GM18508 (cell line): ENCODE measurements around the gene EHMT1.
"Not testable (repeated sequence)": the region's sequence is repeated elsewhere in the genome, so short reads cannot be mapped to it uniquely, and the experiment has no call there.

ENCODE experiments used
- ATAC-seq: cut with Tn5 transposase; IDR thresholded peaks from one replicate; pipeline ENCODE4 v1.9.1; 2021; ENCODE audit warnings: moderate number of reproducible peaks; ENCODE audit not compliant: insufficient read depth, unreplicated experiment

Gene EHMT1

GRCh38 chr9:137709411-137710101 is 90.8 kb downstream of the EHMT1 start:
- no peak for ATAC-seq

GRCh38 chr9:137710704-137711103 is 91.9 kb downstream of the EHMT1 start:
- ATAC-seq, result no peak

- no peak for ATAC-seq
Measured at GRCh38 chr9:137711678-137712105, 92.9 kb downstream of the EHMT1 start.

DNA sequence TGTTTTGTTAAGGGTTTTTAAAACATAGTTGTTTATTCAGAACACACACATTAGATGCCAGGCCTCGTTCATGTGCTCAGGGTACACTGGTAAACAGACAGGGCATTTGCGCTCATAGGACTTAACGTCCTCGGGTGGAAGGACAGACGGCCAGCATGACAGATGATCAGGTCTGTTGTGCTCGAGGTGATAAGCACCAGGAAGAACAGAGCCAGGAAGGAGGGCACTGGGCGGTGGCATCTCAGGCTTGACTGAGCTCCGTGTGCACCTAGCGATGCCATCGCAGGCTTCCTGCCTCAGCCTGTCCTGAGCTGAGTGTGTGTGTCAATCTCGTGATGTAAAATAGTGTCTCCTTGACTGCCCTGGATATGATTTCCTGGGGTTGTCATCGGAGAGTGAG is 96.5 kb downstream of the EHMT1 start:
- ATAC-seq, result no peak

DNA sequence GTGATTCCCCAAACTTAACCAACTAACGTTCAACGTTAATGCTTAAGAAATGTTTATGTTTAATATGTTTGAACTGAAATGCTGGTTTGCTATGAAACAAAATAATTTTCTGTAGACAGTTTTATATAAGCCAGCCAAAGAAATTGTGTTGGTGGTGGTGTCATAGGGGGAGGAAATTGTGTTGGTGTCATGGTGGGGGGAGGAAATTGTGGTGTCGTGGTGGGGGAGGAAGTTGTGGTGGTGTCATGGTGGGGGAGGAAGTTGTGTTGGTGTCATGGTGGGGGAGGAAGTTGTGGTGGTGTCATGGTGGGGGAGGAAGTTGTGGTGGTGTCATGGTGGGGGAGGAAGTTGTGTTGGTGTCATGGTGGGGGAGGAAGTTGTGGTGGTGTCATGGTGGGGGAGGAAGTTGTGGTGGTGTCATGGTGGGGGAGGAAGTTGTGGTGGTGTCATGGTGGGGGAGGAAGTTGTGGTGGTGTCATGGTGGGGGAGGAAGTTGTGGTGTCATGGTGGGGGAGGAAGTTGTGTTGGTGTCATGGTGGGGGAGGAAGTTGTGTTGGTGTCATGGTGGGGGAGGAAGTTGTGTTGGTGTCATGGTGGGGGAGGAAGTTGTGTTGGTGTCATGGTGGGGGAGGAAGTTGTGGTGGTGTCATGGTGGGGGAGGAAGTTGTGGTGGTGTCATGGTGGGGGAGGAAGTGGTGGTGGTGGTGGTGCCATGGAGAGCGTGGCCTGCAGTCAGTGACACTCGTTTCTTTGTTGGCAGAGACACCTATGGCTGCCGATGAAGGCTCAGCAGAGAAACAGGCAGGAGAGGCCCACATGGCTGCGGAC is 97.3 kb downstream of the EHMT1 start:
- ATAC-seq, result not testable (repeated sequence)

DNA sequence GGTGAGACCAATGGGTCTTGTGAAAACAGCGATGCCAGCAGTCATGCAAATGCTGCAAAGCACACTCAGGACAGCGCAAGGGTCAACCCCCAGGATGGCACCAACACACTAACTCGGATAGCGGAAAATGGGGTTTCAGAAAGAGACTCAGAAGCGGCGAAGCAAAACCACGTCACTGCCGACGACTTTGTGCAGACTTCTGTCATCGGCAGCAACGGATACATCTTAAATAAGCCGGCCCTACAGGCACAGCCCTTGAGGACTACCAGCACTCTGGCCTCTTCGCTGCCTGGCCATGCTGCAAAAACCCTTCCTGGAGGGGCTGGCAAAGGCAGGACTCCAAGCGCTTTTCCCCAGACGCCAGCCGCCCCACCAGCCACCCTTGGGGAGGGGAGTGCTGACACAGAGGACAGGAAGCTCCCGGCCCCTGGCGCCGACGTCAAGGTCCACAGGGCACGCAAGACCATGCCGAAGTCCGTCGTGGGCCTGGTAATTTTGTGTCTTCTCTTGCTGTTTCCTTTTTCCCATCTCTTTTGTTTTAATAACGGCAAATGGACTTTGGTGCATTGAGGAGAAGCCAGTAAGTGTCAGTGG is 98.0 kb downstream of the EHMT1 start:
- no peak for ATAC-seq

DNA sequence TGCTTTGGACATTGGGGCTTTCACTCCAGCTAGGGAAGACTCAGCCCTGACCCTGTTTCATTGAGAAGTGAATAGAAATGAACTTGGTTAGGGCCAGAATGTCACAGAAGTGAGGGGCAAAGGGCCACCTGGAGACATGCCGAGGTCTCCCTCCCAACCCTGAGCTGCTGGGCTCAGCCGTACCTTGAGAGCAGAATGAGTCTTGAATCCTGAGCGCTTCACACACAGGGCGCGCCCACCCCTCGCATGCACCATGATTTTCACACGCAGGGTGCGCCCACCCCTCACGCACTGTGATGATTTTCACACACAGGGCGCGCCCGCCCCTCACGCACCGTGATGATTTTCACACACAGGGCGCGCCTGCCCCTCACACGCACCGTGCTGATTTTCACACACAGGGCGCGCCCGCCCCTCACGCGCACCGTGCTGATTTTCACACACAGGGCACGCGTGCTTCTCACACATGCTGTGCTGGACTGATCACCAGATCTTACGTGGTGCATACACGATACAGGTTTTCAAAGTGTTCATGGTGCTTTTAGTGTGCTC is 99.0 kb downstream of the EHMT1 start:
- no peak for ATAC-seq

GRCh38 chr9:137719194-137719593 is 100.4 kb downstream of the EHMT1 start:
- ATAC-seq, result no peak

DNA sequence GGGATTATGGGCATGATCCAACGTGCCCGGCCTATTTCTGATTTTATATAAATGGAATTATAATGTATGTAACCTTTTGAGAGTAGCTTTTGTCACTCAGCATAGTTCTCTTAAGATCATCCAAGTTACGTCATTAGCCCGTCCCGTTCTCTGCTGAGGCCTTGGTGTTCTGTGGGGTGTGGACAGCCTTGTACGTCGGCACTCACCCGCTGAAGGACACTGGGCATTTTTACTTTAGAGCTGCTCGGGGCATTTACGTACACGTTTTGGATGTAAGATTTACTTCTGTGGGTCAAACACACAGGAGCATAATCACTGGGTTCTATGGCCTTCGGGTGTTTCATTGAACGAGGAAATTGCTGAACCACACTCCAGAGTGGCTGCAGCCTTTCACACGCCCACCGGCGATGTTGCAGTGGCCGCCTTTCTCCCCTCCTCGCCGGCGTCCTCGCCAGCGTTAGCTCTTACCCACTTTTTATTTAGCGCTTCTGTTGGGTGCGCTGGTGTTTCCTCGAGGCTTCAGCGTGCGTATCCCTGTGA is 101.8 kb downstream of the EHMT1 start:
- no peak for ATAC-seq

DNA sequence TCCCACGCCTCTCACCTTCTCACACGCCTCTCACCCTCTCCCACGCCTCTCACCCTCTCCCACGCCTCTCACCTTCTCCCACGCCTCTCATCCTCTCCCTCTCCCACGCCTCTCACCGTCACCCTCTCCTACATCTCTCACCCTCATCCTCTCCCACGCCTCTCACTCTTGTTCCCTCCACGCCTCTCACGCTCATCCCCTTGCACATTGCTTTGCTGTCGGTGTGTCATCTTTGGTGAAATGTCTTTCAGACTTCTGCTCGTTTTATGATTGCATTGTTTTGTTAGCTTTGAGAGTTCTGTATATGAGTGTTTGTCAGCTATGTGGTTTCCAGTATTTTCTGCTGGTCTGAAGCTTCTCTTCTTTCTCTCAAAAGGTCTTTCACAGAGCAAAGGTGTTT is 102.7 kb downstream of the EHMT1 start:
- no peak for ATAC-seq

DNA sequence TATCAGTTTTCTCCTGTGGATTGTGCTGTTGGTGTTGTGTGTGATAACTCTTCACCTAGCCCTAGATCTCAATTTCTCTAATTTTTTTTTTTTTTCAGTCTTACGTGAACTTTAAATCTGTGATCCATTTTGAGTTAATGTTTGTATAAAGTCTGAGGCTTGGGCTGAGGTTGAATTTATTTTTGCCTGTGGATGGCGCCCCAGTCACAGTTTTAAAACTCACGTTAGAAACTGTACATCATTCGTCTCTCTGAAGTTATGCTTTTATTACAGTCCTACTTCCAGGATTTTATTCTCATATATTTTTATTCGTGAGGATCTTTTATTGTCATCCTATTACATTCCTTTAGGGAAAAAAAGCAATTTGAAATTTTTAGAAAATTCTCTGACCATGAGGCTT is 103.1 kb downstream of the EHMT1 start:
- ATAC-seq, result no peak

- ATAC-seq, result no peak
Measured at GRCh38 chr9:137722481-137722880, 103.7 kb downstream of the EHMT1 start.

DNA sequence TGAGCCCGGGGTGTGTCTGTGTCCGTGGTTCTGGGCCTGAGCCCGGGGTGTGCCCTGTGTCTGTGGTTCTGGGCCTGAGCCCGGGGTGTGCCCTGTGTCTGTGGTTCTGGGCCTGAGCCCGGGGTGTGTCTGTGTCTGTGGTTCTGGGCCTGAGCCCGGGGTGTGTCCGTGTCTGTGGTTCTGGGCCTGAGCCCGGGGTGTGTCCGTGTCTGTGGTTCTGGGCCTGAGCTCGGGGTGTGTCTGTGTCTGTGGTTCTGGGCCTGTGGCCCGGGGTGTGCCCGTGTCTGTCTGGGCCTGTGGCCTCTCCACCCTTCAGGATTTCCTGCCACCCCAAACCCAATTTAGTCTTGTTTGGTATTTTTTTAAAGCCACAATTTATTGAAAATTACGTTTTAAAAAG is 104.6 kb downstream of the EHMT1 start:
- ATAC-seq, result not testable (repeated sequence)

DNA sequence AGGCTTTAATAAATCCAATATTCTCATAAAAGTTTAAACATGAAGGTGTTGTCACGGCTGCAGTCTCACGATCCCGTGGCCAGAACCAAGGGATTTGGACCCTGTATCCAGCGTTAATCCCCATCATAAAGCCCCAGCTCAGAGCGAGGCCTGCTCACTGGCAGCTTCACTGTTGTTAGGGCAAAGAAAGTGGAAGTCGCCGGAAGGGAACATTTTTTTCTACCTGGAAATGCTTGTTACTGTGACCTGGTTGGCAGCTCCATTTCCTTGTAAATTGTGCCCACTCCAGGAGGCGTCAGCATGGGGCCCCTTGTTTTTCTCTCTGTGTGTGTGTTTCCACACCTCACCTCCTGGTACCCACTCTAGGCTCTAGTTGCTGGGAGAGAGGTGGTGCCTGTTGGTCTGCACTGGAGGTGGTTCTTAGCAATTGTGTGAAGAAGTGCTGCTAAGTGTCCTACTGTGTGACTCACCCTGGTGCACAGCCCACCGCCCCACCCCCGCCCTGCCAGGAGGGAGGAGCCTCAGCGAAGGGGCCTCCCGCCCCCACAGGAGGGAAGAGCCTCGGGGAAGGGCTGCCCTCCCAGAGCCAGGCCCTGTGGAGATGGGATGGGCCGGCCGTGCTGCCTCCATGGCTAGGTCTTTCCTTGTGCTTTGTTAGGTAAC is 105.1 kb downstream of the EHMT1 start:
- ATAC-seq, result no peak

DNA sequence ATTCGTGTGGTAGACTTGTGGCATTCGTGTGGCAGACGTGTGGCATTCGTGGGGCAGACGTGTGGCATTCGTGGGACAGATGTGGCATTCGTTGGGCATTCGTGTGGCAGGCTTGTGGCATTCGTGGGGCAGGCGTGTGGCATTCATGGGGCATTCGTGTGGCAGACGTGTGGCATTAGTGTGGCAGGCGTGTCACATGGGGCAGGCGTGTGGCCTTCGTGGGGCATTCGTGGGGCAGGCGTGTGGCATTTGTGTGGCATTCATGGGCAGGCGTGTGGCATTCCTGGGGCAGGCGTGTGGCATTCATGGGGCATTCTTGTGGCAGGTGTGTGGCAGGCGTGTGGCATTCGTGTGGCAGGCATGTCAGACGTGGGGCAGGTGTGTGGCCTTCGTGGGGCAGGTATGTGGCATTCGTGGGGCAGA is 106.0 kb downstream of the EHMT1 start:
- ATAC-seq, result no peak

GRCh38 chr9:137725598-137725997 is 106.8 kb downstream of the EHMT1 start:
- ATAC-seq, result no peak

- ATAC-seq, result not testable (repeated sequence)
Measured at GRCh38 chr9:137726336-137726735, 107.5 kb downstream of the EHMT1 start.

GRCh38 chr9:137726764-137727163 is 108.0 kb downstream of the EHMT1 start:
- ATAC-seq, result no peak

GRCh38 chr9:137727716-137728115 is 108.9 kb downstream of the EHMT1 start:
- no peak for ATAC-seq
